Activated CD4-positive, alpha-beta T cell treated with anti-CD3 and anti-CD28 coated beads for 24 hours (primary cell): ENCODE measurements around the gene IFI44.

Experiments
- DNase-seq, 2 donors: peaks; one replicate each; pipeline ENCODE4 v3.0.0-alpha.2; 2020; ENCODE audit warnings: low read depth in 2 of 2

IFI44 gene, protein sequence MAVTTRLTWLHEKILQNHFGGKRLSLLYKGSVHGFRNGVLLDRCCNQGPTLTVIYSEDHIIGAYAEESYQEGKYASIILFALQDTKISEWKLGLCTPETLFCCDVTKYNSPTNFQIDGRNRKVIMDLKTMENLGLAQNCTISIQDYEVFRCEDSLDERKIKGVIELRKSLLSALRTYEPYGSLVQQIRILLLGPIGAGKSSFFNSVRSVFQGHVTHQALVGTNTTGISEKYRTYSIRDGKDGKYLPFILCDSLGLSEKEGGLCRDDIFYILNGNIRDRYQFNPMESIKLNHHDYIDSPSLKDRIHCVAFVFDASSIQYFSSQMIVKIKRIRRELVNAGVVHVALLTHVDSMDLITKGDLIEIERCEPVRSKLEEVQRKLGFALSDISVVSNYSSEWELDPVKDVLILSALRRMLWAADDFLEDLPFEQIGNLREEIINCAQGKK

DNA sequence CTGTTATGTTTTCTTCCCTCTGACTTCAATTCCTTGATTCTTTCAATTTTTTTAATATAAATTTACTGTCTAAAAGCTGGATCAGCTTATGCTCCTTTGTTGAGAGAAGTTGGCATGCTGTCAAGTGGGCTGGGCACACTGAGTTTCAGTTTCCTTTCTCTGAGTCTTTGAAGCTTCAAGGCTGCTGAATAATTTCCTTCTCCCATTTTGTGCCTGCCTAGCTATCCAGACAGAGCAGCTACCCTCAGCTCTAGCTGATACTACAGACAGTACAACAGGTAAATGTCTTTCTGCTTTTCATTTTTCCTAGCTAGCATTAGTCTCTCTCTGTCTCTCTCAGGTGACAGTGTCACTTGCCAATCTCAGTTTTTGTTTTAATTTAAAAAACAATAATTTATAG lies at the start of gene IFI44:
Gene IFI44, plus strand, starts transcription at position 204 of the 400 bp plus-strand sequence. CDS start 365 bp downstream, outside the sequence.
- peak; percentile 41 to 49 for DNase-seq

DNA sequence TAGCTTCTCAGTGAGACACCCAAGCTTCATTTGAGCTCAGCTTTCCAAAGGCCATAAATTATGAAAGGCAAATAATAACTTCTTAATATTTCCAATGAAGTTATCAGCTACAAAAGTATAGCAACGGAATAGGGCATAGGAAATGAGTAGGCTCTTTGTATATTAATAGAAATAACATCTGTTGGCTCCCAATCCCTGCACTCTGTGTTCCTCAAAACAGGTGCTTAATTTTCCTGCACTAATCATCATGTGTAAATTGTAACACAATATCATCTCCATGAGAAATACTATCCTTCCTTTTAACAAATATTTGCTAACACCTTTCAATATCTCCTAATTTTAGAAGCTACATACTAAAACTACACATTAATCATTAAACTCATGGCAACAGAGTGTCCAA lies 48.6 kb upstream of the IFI44 start:
- no peak for DNase-seq

DNA sequence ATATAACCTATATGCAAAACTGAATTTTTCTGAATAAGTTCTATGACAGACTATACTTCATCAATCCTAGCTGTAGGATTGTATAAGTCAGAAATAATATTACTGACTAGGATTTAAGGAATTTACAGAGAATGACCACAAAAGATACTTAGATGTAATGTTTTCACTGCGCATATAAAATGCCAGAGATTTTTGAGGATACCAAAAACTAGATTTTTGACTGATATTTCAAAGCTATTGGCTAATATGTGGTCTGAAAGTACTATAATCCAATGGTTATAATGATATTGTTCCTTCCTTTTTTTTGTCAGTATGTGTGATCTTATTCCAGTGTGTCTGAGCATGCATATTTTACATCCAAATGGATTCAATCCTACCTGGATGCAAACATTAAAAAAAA lies 46.4 kb upstream of the IFI44 start:
- DNase-seq, result no peak

DNA sequence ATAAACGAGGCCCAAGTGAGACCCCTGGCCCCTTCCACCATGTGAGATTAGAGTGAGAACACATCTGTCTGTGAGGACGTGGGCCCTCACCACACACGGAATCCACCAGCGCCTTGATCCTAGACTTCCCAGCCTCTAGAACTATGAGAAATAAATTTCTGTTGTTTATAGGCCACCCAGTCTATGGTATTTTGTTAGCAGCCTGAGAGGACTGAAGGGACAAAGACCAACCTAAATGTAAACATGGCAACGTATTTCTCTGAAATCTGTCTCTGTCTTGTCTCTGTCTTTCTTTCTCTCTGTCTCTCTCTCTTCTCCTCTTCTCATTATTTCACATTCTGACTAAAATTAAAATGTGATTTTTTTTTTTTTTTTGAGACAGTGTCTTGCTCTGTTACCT lies 45.0 kb upstream of the IFI44 start:
- DNase-seq, result no peak

DNA sequence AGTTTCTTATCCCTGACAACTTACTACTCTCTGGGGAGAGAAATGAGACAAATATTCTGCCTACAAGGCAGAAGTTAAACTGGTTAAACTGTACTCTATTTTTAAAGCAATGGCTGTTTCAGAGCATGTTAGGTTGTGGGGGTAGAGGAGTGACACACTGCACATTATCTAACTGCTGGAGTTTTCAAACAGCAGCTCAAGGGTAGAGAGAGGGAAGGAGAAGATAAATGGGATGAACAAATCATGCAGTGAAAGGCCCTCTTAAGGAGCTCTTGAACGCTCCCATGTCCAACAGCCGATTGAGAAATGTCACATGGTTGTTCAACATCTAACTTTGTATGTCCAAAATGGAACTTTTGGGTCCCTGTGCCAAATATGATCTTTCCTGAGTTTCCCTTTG lies 43.4 kb upstream of the IFI44 start:
- no peak for DNase-seq

DNA sequence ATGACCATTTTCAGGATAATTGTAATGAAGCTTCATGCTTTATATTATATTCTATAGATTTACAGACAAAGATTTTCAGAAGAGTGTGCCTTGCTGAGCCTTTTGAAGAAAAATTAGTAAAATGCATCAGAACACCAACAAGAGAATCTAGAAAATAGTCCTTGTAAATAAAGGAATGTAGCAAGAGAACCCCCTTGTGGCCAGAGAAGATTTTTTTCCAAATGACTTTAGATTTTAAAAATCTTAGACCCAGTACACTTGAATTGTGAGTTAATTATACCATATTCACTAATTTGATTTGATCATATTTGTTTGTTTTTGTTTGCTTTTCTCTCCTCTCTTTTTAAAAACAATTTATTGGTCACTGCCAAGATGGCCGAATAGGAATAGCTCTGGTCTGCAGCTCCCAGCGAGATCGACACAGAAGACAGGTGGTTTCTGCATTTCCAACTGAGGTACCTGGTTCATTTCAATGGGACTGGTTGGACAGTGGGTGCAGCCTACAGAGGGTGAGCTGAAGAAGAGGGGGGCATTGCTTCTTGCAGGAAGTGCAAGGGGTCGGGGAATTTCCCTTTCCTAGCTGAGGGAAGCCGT lies 42.2 kb upstream of the IFI44 start:
- no peak for DNase-seq

DNA sequence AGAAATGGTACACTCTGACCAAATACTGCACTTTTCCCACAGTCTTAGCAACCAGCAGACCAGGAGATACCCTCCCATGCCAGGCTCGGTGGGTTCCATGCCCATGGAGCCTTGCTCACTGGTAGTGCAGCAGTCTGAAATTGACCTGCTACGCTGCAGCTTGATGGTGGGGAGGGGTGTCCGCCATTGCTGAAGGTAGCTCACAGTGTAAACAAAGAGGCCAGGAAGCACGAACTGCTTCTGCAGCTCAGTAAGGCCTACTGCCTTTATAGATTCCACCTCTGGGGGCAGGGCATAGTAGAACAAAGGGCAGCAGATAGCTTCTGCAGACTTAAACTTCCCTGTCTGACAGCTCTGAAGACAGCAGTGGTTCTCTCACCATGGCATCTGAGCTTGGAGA lies 41.7 kb upstream of the IFI44 start:
- DNase-seq, result no peak

DNA sequence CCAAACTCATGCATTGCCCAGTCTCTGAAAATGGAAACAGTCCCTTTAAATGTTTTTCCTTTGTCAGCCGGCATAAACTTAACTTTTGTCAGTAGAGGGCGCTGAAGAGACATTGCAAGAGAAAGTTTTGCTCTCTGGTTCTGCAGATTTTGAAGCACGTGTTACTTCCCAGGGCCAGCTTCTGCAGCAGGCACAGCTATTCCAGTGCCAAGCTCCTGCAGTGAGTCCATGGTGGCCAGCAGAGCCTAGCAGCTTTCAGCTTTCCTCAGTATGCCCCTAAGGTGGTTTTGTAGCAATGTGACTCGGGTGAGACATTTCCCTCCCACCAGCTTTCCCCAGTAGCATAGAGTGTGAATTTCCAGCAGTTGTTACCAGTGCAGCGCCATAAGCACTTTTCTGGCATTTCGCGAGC lies 32.0 kb upstream of the IFI44 start:
- peak in 1 of 2 donors; percentile 43 for DNase-seq

DNA sequence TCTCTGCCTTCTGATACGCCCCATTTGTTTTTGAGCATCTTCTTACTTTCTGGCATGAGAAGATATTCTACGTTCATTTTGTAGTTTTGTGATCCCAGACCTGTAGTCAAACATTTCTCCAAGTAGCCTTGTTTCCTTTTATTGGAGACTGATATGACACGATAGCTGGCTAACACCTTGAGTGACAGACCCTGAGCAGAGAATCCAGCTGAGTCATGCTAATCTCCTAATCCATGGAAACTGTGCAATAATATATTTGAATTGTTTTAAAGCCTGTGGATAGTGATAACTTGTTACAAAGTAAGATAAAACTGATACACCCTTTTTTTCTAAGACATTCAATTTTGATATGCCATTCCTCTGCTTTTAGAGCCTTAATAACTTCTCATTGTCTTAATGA lies 30.6 kb upstream of the IFI44 start:
- DNase-seq, result no peak

DNA sequence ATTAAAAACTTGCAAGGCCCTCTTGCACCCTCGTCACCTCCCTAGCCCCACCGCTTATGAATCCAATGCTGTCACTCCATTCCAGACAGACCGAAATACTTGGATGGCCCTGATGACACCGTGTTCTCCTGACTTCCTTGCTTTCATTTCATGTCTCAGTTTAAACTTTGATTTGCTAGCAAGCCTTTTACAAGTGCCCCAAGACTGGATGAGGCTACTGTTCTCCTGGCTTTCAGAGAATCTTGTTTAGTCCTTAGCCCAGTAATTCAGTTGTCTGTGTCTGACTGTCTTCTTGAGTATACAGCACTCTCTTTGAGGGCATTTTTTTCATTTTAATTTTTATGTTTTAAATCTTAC lies 30.2 kb upstream of the IFI44 start:
- DNase-seq, result no peak

DNA sequence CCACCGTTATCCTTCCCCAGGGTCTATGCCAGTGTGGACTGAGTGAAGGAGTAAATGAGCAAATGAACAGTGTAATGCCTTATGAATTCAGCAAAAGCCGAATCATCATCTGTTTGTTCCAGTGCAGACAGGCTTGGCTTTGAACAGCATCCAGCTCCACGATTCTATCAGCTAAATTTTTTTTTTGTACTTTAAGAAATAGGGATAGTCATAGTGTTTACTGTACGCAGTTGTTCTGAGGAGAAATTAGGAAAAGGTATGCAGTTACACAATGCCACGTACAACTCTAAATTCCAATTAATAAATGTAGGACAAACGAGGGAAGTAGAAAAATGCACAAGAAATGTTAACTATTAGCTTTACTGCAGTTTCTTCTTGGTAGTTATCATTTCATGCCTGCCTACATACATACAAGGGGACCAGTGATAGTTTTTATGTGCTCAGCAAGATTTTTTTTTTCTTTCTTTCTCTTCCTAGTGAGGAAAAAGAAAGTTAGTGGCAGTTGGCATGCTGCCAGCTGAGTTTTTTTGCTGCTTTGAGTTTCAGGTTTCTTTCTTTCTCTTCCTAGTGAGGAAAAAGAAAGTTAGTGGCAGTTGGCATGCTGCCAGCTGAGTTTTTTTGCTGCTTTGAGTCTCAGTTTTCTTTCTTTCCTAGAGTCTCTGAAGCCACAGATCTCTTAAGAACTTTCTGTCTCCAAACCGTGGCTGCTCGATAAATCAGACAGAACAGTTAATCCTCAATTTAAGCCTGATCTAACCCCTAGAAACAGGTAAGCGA lies 29.6 kb upstream of the IFI44 start, which contains the start of gene IFI44L:
Gene IFI44L, plus strand, starts transcription at position 646 of the 777 bp plus-strand sequence. CDS start 7,468 bp downstream, outside the sequence.
- DNase-seq, result peak; percentile 40 to 44

DNA sequence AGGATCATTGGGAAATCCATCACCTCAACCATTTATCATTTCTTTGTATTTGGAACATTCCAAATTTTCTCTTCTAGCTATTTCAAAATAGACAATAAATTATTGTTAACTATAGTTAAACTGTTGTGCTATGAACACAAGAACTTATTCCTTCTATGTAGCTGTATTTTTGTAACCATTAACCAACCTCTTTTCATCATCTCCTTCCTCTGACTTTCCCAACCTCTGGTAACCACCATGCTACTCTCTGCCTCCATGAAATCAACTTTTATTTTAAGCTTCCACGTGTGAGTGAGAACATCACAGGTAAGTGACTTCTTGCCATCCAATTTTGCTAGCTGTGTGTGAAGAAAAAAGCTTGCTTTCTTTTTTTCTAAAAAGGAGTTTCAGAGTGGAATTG lies 29.0 kb upstream of the IFI44 start:
- DNase-seq, result no peak

DNA sequence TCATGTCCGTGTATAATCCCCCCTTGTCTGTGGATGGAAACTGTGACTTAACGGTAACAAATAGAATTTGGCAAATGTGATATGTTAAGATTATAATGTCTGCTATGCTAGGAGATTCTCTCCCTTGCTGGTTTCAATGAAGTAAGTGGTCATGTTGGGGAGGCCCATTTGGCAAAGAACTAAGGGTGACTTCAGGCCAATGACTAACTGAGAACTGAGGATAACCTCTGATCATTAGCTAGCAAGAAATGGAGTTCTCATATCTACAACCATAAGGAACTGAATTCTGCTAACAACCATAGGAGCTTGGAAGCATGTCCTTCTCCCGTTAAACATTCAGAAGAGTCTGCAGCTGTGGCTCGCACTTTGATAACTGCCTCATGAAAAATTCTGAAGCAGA lies 27.1 kb upstream of the IFI44 start:
- DNase-seq, result no peak

DNA sequence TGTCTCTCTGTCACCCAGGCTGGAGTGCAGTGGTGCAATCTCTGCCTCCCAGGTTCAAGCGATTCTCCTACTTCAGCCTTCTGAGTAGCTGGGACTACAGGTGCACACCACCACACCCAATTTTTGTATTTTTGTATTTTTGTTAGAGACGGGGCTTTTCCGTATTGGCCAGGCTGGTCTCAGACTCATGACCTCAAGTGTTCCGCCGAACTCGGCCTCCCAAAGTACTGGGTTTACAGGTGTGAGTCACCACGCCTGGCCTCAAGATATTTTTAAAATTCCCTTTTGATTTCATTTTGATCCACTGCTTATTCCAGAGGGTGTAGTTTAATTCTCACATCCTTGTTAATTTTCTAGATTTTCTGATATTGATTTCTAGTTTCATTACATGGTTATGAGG lies 25.6 kb upstream of the IFI44 start:
- DNase-seq, result no peak

DNA sequence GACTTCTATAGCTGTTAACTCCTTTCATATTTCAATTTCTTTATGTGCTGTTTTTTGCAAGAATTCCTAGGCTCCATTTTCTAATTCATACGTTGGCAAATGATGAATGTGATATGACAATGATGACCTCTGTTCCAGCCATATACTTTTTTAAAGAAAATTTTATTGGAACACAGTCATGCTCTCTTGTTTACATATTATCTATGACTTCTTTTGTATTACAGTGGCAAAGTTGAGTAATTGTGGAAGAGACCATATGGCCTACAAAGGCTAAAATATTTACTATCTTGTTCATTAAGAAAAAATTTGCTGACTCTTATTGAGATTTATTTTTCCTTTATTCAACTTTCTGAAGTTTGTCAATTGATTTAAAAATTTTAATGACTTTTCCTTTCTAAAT lies 22.3 kb upstream of the IFI44 start:
- no peak for DNase-seq

DNA sequence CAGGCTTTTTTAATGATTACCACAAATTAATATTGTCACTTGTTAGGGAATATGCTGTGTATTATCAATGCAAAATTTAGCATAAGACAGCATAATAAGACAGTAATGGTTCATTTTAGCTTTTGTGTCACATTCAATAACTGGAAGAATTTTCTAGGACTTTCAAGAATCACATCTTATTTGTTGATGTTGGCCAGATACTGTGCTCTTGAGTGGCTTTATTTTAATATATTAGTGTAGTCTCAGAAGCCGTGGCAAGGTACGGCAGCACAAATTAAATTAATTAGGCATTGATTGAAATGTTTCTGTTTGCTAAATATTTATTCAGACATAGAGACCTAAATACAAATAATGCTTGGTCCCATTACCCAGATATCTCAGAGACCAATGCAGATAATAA lies 19.0 kb upstream of the IFI44 start:
- DNase-seq, result no peak

DNA sequence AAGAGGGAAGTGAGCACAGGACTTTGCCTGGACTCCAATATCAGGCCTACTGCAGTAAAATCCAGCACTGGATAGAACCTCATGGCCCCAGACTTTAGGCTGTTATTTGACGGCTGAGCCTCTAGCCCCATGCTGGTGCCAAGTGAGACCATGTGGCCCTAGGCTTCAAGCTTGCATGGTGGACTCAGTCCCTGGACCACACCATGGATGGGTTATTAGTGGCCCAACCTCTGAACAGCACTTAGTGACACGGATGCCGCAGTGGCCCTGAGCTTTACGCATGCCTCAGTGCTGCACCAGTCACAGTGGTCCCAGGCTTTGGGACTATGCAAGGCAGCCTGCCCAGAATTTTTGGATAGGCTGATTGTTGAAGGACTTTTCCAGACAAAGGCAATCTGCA lies 16.4 kb upstream of the IFI44 start:
- no peak for DNase-seq

DNA sequence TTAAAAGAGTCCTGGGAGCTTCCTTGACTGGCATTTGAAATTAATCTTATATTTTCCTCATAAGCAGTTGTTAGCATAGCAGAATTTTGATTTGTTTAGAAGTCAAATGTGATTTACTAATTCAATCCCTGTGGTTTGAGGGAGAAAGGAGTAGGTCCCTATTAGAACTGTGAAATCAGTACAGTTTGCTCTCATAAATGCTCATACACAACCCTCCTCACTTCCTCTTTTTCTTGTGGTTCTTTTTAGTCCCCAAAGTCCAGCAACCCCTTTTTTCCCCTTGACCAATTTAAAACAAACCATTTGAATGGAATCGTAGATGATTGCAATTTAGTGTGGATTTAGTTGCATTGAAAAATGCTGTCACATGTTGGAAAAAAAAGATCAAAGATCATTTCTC lies 9.2 kb upstream of the IFI44 start:
- no peak for DNase-seq

DNA sequence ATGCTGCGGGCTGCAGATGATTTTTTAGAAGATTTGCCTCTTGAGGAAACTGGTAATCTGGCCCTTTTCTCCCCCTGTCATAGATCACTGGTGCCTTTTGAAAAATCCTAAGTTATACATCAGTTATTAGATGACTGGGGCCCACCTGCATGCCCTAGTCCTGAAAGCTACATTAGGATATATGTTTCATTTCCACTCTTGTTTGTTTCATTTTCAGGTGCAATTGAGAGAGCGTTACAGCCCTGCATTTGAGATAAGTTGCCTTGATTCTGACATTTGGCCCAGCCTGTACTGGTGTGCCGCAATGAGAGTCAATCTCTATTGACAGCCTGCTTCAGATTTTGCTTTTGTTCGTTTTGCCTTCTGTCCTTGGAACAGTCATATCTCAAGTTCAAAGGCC lies 8.1 kb upstream of the IFI44 start:
- no peak for DNase-seq

DNA sequence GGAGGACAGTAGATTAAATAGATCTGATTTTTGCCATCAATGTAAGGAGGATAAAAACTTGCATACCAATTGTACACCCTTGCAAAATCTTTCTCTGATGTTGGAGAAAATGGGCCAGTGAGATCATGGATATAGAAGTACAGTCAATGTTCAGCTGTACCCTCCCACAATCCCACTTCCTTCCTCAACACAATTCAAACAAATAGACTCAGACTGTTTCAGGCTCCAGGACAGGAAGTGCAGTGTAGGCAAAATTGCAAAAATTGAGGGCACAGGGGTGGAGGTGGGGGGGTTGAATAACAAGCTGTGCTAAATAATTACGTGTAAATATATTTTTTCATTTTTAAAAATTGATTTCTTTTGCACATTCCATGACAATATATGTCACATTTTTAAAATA lies 3.9 kb upstream of the IFI44 start:
- no peak for DNase-seq

DNA sequence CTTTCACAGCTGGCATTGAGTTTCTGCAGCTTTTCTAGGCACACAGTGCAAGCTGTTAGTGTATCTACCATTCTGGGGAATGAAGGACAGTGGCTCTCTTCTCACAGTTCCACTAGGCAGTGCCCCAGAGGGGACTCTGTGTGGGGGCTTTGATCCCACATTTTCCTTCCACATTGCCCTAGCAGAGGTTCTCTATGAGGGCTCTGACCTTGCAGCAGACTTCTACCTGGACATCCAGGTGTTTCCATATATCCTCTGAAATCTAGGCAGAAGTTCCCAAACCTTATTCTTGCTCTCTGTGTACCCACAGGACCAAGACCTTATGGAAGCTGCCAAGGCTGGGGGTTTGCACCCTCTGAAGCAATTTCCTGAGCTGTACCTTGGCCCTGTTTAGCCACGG lies 2.4 kb upstream of the IFI44 start:
- DNase-seq, result no peak

DNA sequence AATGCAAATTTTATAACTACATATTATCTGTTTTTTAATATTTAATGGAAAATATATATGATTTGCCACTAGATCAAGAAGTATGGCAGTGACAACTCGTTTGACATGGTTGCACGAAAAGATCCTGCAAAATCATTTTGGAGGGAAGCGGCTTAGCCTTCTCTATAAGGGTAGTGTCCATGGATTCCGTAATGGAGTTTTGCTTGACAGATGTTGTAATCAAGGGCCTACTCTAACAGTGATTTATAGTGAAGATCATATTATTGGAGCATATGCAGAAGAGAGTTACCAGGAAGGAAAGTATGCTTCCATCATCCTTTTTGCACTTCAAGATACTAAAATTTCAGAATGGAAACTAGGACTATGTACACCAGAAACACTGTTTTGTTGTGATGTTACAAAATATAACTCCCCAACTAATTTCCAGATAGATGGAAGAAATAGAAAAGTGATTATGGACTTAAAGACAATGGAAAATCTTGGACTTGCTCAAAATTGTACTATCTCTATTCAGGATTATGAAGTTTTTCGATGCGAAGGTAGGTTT lies 556 bp downstream of the IFI44 start:
- no peak for DNase-seq
